HuH-7 (cell line): Measurements from ENCODE around the gene TMEM176A.
"Not testable (repeated sequence)": the region's sequence is repeated elsewhere in the genome, so short reads cannot be mapped to it uniquely, and the experiment has no call there.

ENCODE experiments used
- DNase-seq: peaks from one replicate; pipeline ENCODE4 v3.0.0; 2011; ENCODE audit warnings: low spot score

The TMEM176A gene

DNA sequence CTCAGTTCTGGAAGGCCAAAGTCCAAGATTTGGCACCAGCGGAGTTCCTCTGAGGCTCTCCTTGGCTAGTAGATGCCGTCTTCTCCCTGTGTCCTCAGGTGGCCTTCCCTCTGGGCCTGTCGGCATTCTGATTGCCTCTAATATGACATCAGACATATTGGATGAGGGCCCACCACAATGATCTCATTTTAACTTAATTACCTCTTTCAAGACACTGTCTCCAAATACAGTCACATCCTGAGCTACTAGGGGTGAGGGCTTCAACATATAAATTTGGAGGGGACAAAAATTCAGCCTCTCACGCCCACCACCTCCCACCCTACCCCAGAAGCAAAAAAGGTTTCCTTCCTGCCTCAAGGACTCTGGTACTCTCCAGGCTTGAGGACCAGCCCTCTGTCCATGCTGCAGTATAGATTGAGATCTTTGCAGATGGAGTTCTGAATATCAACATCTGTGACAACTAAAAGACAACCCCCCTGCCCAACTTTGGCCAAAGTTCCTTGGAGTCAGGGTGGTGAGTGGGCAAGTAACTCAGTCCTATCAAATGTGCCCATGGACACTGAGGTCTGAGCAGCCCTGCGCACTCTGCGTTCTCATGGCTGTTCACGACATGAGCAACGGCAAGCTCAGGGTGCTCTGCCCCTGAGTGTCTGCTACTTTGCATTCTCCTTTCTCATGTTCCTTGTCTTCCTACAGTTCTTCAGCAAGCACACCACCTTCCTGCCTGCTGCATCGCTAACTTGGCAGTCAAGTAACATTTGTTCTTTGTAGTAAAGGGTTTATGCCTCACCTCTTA, 11.9 kb upstream of the TMEM176A start:
- DNase-seq, result no peak

DNA sequence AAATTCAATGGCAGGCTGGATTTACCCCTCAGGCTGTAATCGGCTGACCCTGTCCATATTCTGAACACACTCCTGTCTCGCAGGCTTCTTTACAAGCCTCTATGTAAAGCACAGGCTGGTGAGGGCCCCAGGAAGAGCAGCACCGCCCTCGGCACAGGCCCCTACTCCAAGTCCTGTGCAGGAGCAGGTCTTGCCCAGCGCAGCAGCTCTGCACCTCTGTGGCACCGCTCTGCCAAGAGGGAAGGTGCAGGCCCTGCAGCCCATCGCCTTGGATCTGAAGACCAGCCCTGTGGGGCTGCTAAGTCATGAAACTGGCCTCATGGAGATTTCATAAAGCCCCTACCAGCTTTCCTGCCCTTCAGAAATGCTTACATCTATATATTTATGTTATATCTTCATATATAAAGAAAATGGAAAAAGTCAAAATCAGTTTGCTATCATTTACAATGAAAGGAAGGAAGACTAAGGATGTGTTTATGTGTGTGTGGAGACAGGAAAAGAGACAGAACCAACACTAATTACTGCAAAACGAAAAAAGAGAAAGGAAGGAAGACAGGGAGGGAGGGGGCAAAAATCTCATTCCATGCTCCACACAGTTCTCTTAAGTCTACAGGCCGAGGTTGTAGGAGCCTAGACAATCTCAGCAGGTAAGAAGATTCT, 10.0 kb upstream of the TMEM176A start:
- no peak for DNase-seq

DNA sequence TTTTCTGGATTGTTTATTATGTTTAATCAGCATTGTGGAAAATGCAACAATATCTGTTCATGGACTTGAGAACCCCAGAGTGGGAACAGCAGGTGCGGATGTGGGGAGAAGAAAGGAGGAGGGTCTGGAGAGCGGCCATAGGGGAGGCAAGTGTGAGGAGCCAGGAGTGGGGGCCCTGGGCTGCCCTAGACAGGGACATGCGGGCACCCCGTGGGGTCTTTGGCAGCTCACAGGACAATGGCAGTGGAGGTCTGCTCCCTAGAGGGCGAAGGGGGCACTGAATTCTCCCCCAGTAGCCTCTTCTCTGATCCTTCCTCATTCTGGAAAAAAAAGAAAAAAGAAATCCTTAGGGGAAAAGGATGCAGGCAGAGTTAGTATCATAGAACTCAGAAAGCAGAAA, 9.3 kb upstream of the TMEM176A start:
- no peak for DNase-seq

DNA sequence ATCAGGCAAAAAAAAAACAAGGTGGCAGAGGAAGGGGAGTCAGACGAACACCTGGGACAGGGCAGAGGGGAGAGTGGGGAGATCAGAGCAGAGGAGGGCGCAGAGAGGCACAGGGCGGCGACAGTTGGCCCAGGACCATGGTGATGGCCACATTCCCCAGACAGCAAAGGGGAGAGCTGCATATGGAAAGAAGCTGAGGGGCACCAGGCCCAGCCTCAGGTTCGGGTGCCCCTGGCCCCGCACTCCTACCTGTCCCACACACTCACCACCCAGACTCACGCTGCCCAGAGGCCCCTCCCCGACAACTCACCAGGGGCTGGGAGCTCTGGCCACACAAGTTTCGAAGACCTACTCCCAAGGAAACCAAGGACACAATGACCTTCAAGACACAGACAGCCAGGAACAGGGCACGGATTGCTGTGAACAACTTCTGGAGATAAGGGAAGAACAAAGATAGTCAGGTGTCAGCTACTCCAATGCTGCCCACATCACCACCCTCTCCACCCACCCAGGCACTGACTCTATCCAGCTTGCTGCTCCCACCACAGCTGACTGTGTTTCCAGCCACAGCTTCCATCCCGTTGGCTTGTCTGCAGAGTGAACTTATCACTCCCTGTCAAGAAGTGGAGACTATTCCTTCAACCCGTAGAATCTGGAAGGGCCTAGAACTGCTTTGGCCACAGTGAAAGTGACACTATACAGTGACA, 8.7 kb upstream of the TMEM176A start:
- no peak for DNase-seq

GRCh38 chr7:150793569-150794238, 6.9 kb upstream of the TMEM176A start:
- no peak for DNase-seq

GRCh38 chr7:150797661-150798060, 2.9 kb upstream of the TMEM176A start:
- no peak for DNase-seq

- DNase-seq, result no peak
These were observed 1.4 kb upstream of the TMEM176A start for GRCh38 chr7:150799156-150799555.

DNA sequence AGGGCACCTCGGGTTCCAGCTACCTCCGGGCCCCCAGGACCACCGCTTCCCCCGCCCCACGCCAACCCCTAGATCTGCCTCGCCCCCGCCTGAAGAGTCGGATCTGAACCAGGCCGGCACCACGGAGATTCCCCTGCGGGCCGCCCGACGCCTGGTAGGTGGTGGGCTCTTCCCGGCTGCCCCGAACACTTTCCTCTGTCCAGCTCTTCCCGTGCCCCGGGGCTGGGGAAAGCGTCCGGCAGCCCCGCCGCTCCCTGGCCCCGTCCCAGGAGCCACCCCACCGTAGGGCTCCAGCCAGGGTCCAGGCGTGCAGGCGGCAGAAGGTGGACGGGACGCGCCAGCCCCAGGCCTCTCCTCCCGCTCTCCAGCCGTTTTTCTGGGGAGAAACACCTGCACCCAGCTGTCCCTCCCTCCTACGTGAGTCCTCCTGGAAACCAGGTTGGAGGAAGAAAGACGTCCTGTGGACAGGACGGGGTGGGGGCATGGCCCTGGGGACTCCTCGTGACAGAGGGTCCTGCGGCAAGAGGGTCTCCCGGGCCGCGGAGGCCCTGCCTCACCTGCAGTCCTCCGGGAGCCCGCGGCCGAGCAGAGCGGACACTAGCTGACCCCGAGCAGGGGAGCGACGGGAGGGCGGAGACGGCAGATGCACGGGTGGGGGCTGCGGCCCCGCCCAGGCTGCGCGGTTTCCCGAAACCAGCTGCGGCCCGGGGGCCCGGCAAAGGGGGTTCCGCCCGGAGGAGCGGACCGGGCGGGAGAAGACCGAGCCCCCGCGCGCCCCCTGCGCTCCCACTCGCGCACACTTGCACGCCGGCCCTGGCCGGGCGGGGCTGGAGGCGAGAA, 608 bp upstream of the TMEM176A start, which contains the start of gene TMEM176B:
TMEM176B (minus strand) TSS at position 624 of the 840 bp plus-strand sequence. CDS start 3,795 bp downstream, outside the sequence.
- DNase-seq, result no peak

DNA sequence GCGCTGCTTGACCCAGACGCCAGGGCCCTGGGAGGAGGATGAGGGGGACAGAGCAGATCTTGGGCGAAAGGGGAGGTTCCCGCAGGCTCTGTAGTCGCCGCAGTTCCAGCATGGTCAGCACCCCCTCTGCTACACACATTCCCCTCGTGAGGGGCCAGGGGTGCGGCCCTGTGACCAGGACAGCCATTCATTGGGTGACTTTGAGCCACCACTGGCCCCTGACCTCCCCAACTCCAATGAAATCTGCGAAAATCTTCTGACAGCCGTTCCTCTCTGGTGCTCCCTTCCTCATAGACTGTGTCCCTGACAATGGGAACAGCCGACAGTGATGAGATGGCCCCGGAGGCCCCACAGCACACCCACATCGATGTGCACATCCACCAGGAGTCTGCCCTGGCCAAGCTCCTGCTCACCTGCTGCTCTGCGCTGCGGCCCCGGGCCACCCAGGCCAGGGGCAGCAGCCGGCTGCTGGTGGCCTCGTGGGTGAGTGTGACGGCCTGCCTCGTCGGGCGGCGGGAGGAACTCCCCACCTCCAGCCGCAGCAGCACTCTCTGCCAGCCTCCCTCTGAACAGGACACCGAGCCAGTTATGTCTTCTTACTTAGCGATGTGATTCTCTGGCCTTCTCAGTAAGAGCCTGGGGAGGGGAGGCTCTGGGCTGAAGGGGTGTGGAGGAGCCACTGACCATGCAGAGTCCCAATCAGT, 825 bp downstream of the TMEM176A start:
- DNase-seq, result no peak

DNA sequence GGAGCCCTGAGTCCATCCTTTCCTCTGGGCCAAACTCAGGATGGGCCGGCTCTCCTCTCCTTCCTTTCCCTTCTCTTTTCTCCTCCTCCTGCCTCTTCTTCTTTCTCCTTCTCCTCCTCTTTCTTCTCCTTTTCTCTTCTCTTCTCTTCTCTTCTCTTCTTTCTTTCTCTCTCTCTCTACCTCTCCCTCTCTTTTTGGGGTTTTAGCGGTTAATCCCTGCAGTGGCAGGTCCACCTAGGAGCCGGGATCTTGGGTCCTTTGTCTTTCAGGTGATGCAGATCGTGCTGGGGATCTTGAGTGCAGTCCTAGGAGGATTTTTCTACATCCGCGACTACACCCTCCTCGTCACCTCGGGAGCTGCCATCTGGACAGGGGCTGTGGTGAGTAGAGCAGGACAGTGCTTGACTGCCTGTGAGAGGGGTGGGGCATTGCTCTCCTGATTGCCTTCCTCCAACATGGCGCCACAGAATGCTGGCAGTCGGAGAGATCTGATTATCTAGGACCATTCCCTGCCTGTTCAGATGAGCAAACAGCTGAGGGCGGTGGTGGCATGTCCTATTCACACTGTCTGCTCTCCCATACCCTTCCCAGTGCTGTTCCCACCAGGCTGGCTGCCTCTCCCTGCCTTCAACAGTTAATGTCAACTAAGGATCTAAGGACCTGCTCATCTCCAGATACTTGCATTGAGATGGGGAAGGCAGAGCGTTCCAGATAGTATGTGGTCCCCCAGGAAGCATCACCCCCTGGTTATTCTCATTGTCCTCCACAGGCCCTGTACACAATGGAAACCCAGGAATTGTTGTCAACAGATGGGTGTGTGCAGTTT, 1.6 kb downstream of the TMEM176A start:
- DNase-seq, result no peak

- DNase-seq, result no peak
These were observed 2.7 kb downstream of the TMEM176A start for GRCh38 chr7:150803161-150803860.

- no peak for DNase-seq
These were observed 4.2 kb downstream of the TMEM176A start for GRCh38 chr7:150804802-150805201.

- no peak for DNase-seq
These were observed 5.3 kb downstream of the TMEM176A start for GRCh38 chr7:150805864-150806263.

DNA sequence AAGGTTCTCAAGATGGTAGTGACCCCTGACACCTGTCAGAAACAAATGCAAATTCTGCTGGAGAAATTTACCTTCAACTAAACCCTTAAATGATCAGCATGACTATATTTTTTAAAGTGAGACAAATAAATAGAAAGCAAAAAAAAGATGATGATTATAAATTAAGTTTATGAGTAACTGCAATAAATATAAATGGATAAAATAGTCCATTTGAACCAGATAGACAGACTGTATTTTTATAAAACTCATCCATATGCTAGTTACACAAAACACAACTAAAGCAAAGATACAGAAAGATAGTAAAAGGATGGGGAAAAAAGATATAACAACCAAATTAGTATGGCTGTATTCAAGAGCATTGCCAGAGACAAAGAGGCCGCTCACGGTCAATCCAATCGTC, 5.9 kb downstream of the TMEM176A start:
- DNase-seq, result no peak

DNA sequence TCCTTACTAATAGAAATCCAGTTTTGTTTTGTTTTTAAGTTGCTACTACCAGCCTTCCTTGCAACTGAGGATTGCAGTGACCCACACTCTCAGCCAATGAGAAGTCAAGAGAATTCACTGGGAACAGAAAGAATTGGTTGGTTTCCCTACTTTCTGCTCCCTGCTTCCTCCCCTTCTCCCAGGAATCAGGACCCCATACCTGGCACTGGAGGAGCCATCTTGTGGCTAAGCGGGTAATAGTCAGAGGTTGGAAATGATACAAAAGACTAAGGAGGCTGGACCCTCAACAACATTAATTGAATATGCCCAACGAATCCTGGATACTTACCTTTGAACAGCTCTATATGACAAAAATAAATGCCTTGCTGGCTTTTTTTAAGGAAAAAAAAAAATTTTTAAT, 6.3 kb downstream of the TMEM176A start:
- peak; percentile 51 for DNase-seq

- not testable (repeated sequence) for DNase-seq
These were observed 7.3 kb downstream of the TMEM176A start for GRCh38 chr7:150807616-150808438.

GRCh38 chr7:150814328-150815001, 13.9 kb downstream of the TMEM176A start:
- DNase-seq, result no peak

- DNase-seq, result no peak
These were observed 18.4 kb downstream of the TMEM176A start for GRCh38 chr7:150818971-150819370.
